ENCODE data around the gene ZNF438.

The ZNF438 gene

GRCh38 chr10:30830315-30831230 is 201.1 kb downstream of the ZNF438 start:
- in situ Hi-C loops (cut with MboI; ENCODE audit: low sequenced_read_pairs): no loop called here

- in situ Hi-C loops (cut with MboI; ENCODE audit: low sequenced_read_pairs): no loop called here
Observed at GRCh38 chr10:30829901-30830300, 201.8 kb downstream of the ZNF438 start.

GRCh38 chr10:30828680-30829079 is 203.0 kb downstream of the ZNF438 start:
- in situ Hi-C loops (cut with MboI; ENCODE audit: low sequenced_read_pairs): no loop called here

GRCh38 chr10:30828164-30828563 is 203.5 kb downstream of the ZNF438 start:
- in situ Hi-C loops (cut with MboI; ENCODE audit: low sequenced_read_pairs): no loop called here

- in situ Hi-C loops (cut with MboI; ENCODE audit: low sequenced_read_pairs): no loop called here
Observed at GRCh38 chr10:30827531-30828120, 204.0 kb downstream of the ZNF438 start.

GRCh38 chr10:30826679-30827078 is 205.0 kb downstream of the ZNF438 start:
- in situ Hi-C loops (cut with MboI; ENCODE audit: low sequenced_read_pairs): no loop called here

GRCh38 chr10:30825495-30825894 is 206.2 kb downstream of the ZNF438 start:
- in situ Hi-C loops (cut with MboI; ENCODE audit: low sequenced_read_pairs): no loop called here

GRCh38 chr10:30825022-30825421 is 206.6 kb downstream of the ZNF438 start:
- in situ Hi-C loops (cut with MboI; ENCODE audit: low sequenced_read_pairs): no loop called here

GRCh38 chr10:30823651-30824050 is 208.0 kb downstream of the ZNF438 start:
- in situ Hi-C loops (cut with MboI; ENCODE audit: low sequenced_read_pairs): no loop called here

- in situ Hi-C loops (cut with MboI; ENCODE audit: low sequenced_read_pairs): no loop called here
Observed at GRCh38 chr10:30822693-30823465, 208.8 kb downstream of the ZNF438 start.

- in situ Hi-C loops (cut with MboI; ENCODE audit: low sequenced_read_pairs): no loop called here
Observed at GRCh38 chr10:30821994-30822692, 209.5 kb downstream of the ZNF438 start.

GRCh38 chr10:30821261-30821993 is 210.2 kb downstream of the ZNF438 start:
- in situ Hi-C loops (cut with MboI; ENCODE audit: low sequenced_read_pairs): no loop called here

- in situ Hi-C loops (cut with MboI; ENCODE audit: low sequenced_read_pairs): no loop called here
Observed at GRCh38 chr10:30820261-30820991, 211.2 kb downstream of the ZNF438 start.

- in situ Hi-C loops (cut with MboI; ENCODE audit: low sequenced_read_pairs): no loop called here
Observed at GRCh38 chr10:30819341-30820181, 212.1 kb downstream of the ZNF438 start.

- in situ Hi-C loops (cut with MboI; ENCODE audit: low sequenced_read_pairs): no loop called here
Observed at GRCh38 chr10:30818854-30819253, 212.8 kb downstream of the ZNF438 start.

- in situ Hi-C loops (cut with MboI; ENCODE audit: low sequenced_read_pairs): no loop called here
Observed at GRCh38 chr10:30818010-30818660, 213.5 kb downstream of the ZNF438 start.

- in situ Hi-C loops (cut with MboI; ENCODE audit: low sequenced_read_pairs): no loop called here
Observed at GRCh38 chr10:30817541-30817940, 214.1 kb downstream of the ZNF438 start.

- in situ Hi-C loops (cut with MboI; ENCODE audit: low sequenced_read_pairs): no loop called here
Observed at GRCh38 chr10:30816820-30817171, 214.9 kb downstream of the ZNF438 start.

Data from HL-60/S4 (cell line).